H1 (cell line): ENCODE results near the gene NR5A1. TPM values are rescaled to one million over a fixed set of nuclear protein-coding genes. Genes with fewer than 3 reads are reported as not detected.

Experiments used
- CTCF ChIA-PET: fragments of 300-600 bp; sonication (Branson Sonifier 250); formaldehyde crosslinking; loops from one replicate; lab custom pipeline; 2021; ENCODE audit not compliant: partially characterized antibody; lab: Charles Lee
- POLR2A ChIA-PET: fragments of 300-600 bp; sonication (Branson Sonifier 250); formaldehyde crosslinking; loops from one replicate; lab custom pipeline; 2021; ENCODE audit warnings: inconsistent platforms; ENCODE audit not compliant: partially characterized antibody; lab: Charles Lee
- DNase-seq, 2 experiments: peaks; one replicate each; pipeline versions ENCODE4 v3.0.0 to v3.0.0-alpha.2; 2010 to 2022; ENCODE audit warnings: low spot score in 2 of 2, low read depth in 1 of 2, mixed read lengths in 1 of 2
- FAIRE-seq: peaks from 2 replicates; lab custom pipeline; 2011; peaks lifted over from hg19 to GRCh38; lab: Jason Lieb, UNC
- H2AFZ ChIP-seq: 2 replicates; pipeline ENCODE4 v1.8.1; 2012; ENCODE audit warnings: low read length, inconsistent platforms
- H2AK5ac ChIP-seq: 2 replicates; pipeline ENCODE4 v1.6.1; 2013; ENCODE audit warnings: low read depth, low read length
- H2BK120ac ChIP-seq: replicated peaks from 2 replicates; pipeline ENCODE3; 2013; ENCODE audit warnings: low read depth, low read length, inconsistent platforms
- H2BK12ac ChIP-seq: 2 replicates; pipeline ENCODE4 v1.6.1; 2013; ENCODE audit warnings: low read depth, low read length
- H2BK15ac ChIP-seq: 2 replicates; pipeline ENCODE4 v1.6.1; 2013; ENCODE audit warnings: low read length
- H2BK20ac ChIP-seq: 2 replicates; pipeline ENCODE4 v1.6.1; 2013; ENCODE audit warnings: low read length
- H2BK5ac ChIP-seq: 2 replicates; pipeline ENCODE4 v1.6.1; 2013; ENCODE audit warnings: low read depth, low read length
- H3K14ac ChIP-seq: 2 replicates; pipeline ENCODE4 v1.6.1; 2013; ENCODE audit warnings: inconsistent platforms; ENCODE audit not compliant: insufficient read length
- H3K18ac ChIP-seq: 2 replicates; pipeline ENCODE4 v1.6.1; 2013; ENCODE audit warnings: low read length; ENCODE audit errors: extremely low read depth
- H3K23ac ChIP-seq: 2 replicates; pipeline ENCODE4 v1.6.1; 2013; ENCODE audit warnings: inconsistent platforms; ENCODE audit not compliant: insufficient read length
- H3K23me2 ChIP-seq: 2 replicates; pipeline ENCODE4 v1.6.1; 2013; ENCODE audit warnings: low read depth, low read length
- H3K27ac ChIP-seq: 2 replicates; pipeline ENCODE4 v1.6.1; 2011; ENCODE audit warnings: low read depth, low read length, inconsistent platforms
- H3K27me3 ChIP-seq, 4 experiments: replicated peaks in 1 of 4; 1 replicate in 1 of 4; 2 replicates in 3 of 4; pipeline versions ENCODE4 v1.6.1 to v1.8.1; 2011 to 2013; ENCODE audit warnings: low read length in 3 of 4, mild to moderate bottlenecking in 3 of 4, inconsistent platforms in 2 of 4, mixed read lengths in 2 of 4, moderate library complexity in 1 of 4; ENCODE audit not compliant: control insufficient read depth in 3 of 4, insufficient read depth in 3 of 4; ENCODE audit errors: extremely low read depth in 1 of 4
- H3K36me3 ChIP-seq, 4 experiments: 2 replicates each; pipeline versions ENCODE4 v1.6.1 to v1.8.1; 2011 to 2013; ENCODE audit warnings: mild to moderate bottlenecking in 4 of 4, low read length in 3 of 4, moderate library complexity in 2 of 4, control low read depth in 1 of 4, inconsistent platforms in 1 of 4; ENCODE audit not compliant: insufficient read depth in 4 of 4, control insufficient read depth in 2 of 4
- H3K4ac ChIP-seq: replicated peaks from 2 replicates; pipeline ENCODE3; 2013; ENCODE audit warnings: low read length, low read depth, mixed read lengths, inconsistent platforms; ENCODE audit not compliant: insufficient read length
- H3K4me1 ChIP-seq, 4 experiments: replicated peaks in 1 of 4; 1 replicate in 1 of 4; 2 replicates in 3 of 4; pipeline versions ENCODE4 v1.6.1 to v1.8.1; 2011 to 2013; ENCODE audit warnings: low read length in 3 of 4, inconsistent platforms in 2 of 4, mixed read lengths in 1 of 4; ENCODE audit not compliant: insufficient read depth in 4 of 4, control insufficient read depth in 3 of 4
- H3K4me2 ChIP-seq, 2 experiments: 2 replicates each; pipeline versions ENCODE4 v1.6.1 to v1.8.1; 2011 to 2013; ENCODE audit warnings: low read depth in 2 of 2, low read length in 2 of 2, control low read depth in 1 of 2, inconsistent platforms in 1 of 2, mild to moderate bottlenecking in 1 of 2; ENCODE audit not compliant: insufficient read depth in 1 of 2
- H3K4me3 ChIP-seq, 4 experiments: fragments of 200-600, 300-600 bp in 1 of 4; sonication (generic), shearing (Covaris generic), sonication (Bioruptor Twin) in 1 of 4; 2 replicates each; pipeline versions ENCODE4 v1.5.1 to v1.8.1; 2011 to 2016; ENCODE audit warnings: low read length in 4 of 4, low read depth in 3 of 4, control low read depth in 2 of 4, inconsistent platforms in 2 of 4, mild to moderate bottlenecking in 2 of 4, mixed read lengths in 1 of 4, moderate library complexity in 1 of 4; ENCODE audit not compliant: insufficient read depth in 2 of 4; ENCODE audit errors: extremely low read depth in 1 of 4
- H3K56ac ChIP-seq: replicated peaks from 2 replicates; pipeline ENCODE3; 2013; ENCODE audit warnings: low read depth, mild to moderate bottlenecking, mixed read lengths, low read length, inconsistent platforms; ENCODE audit not compliant: insufficient read length
- H3K79me1 ChIP-seq: 2 replicates; pipeline ENCODE4 v1.6.1; 2013; ENCODE audit warnings: low read depth, low read length, control low read depth
- H3K79me2 ChIP-seq, 2 experiments: 2 replicates each; pipeline versions ENCODE4 v1.6.1 to v1.8.1; 2012 to 2013; ENCODE audit warnings: low read length in 2 of 2, mild to moderate bottlenecking in 2 of 2, inconsistent platforms in 1 of 2; ENCODE audit not compliant: insufficient read depth in 2 of 2, control insufficient read depth in 1 of 2
- H3K9ac ChIP-seq, 4 experiments: replicated peaks in 1 of 4; 1 replicate in 1 of 4; 2 replicates in 3 of 4; pipeline versions ENCODE4 v1.6.1 to v1.8.1; 2011 to 2013; ENCODE audit warnings: low read depth in 3 of 4, low read length in 3 of 4, control low read depth in 2 of 4, mild to moderate bottlenecking in 2 of 4, moderate library complexity in 2 of 4, inconsistent platforms in 1 of 4; ENCODE audit errors: extremely low read depth in 1 of 4
- H3K9me3 ChIP-seq, 2 experiments: 2 replicates each; pipeline versions ENCODE4 v1.6.1 to v1.8.1; 2012 to 2013; ENCODE audit warnings: mild to moderate bottlenecking in 2 of 2, moderate library complexity in 2 of 2, control low read depth in 1 of 2, inconsistent platforms in 1 of 2, low read depth in 1 of 2, low read length in 1 of 2, mixed read lengths in 1 of 2; ENCODE audit not compliant: insufficient read depth in 2 of 2
- H4K20me1 ChIP-seq, 2 experiments: replicated peaks in 1 of 2; 2 replicates each; pipeline versions ENCODE3 to v1.8.1; 2011 to 2013; ENCODE audit warnings: inconsistent platforms in 2 of 2, low read length in 2 of 2, mild to moderate bottlenecking in 1 of 2; ENCODE audit not compliant: insufficient read depth in 2 of 2, control insufficient read depth in 1 of 2
- H4K5ac ChIP-seq: 2 replicates; pipeline ENCODE4 v1.6.1; 2013; ENCODE audit warnings: low read length, low read depth, mixed read lengths, inconsistent platforms; ENCODE audit not compliant: insufficient read length
- H4K8ac ChIP-seq: 2 replicates; pipeline ENCODE4 v1.8.0; 2013; ENCODE audit warnings: mild to moderate bottlenecking, moderate library complexity, low read length, inconsistent platforms; ENCODE audit not compliant: insufficient read depth; ENCODE audit errors: extremely low read depth
- H4K91ac ChIP-seq: replicated peaks from 2 replicates; pipeline ENCODE3; 2013; ENCODE audit warnings: low read length, mixed read lengths, inconsistent platforms; ENCODE audit not compliant: insufficient read length
- CHD1 ChIP-seq: IDR thresholded peaks from 2 replicates; pipeline ENCODE4 v1.6.1; 2012; ENCODE audit warnings: low read depth, low read length, improper control_type of control experiment
- CTCF ChIP-seq, 3 experiments: IDR thresholded peaks; 1 replicate in 2 of 3; 2 replicates in 1 of 3; pipeline versions ENCODE4 v1.5.1 to v1.6.1; 2011; ENCODE audit warnings: low read length in 3 of 3, mild to moderate bottlenecking in 3 of 3, inconsistent platforms in 2 of 3, low read depth in 1 of 3, moderate library complexity in 1 of 3; ENCODE audit not compliant: insufficient read depth in 1 of 3; ENCODE audit errors: control extremely low read depth in 1 of 3
- EGR1 ChIP-seq: IDR thresholded peaks from 2 replicates; pipeline ENCODE4 v1.6.1; 2011; ENCODE audit warnings: low read depth, low read length, borderline replicate concordance
- PHF8 ChIP-seq: fragments of 200-600 bp; sonication (generic); conservative IDR thresholded peaks from 2 replicates; pipeline ENCODE4 v1.7.1; 2012; ENCODE audit warnings: low read depth, mild to moderate bottlenecking, inconsistent platforms, low read length, moderate library complexity
- RAD21 ChIP-seq, 2 experiments: IDR thresholded peaks in 1 of 2; conservative IDR thresholded peaks in 1 of 2; 2 replicates each; pipeline ENCODE4 v1.6.1; 2011; ENCODE audit warnings: low read depth in 2 of 2, low read length in 2 of 2, improper control_type of control experiment in 1 of 2, inconsistent platforms in 1 of 2, mild to moderate bottlenecking in 1 of 2, moderate library complexity in 1 of 2
- YY1 ChIP-seq: IDR thresholded peaks from 2 replicates; pipeline ENCODE4 v1.6.1; 2011; ENCODE audit warnings: low read depth, mild to moderate bottlenecking, low read length
- WGBS, 2 experiments: shearing (Covaris generic) in 1 of 2; methylation state at CpG; one replicate each; pipeline versions ENCODE4 v1.1.6 to v1.1.7; 2013 to 2015; ENCODE audit warnings: low lambda C conversion rate in 2 of 2, mixed read lengths in 2 of 2, inconsistent platforms in 1 of 2, low coverage in 1 of 2, missing lambda C conversion rate in 1 of 2; ENCODE audit not compliant: insufficient replicate concordance in 2 of 2, insufficient coverage in 1 of 2, insufficient read length in 1 of 2; ENCODE audit errors: extremely low coverage in 1 of 2, missing lambda C conversion rate in 1 of 2; 5-methylcytosine and 5-hydroxymethylcytosine counted together
- polyA plus RNA-seq, 7 experiments: library from polyadenylated mRNA; depleted of rRNA in 3 of 7; stranded (reverse) in 5 of 7; unstranded in 2 of 7; fragments of >200 nt in 5 of 7; fragments of 200-250 nt in 2 of 7; gene quantifications; 1 replicate in 5 of 7; 2 replicates in 1 of 7; 4 replicates in 1 of 7; pipeline versions ENCODE4 v1.2.1 to v1.2.3, GENCODE V29; 2011 to 2013; ENCODE audit warnings: missing spikeins in 2 of 7, mixed read lengths in 2 of 7
- total RNA-seq: library from RNA; stranded (reverse); fragmentation: NEBNext Ultra II Directional; extraction: Animal tissue kit (Norgen Biotek cat#: 25700); gene quantifications from 2 replicates; pipeline ENCODE4 v1.2.1, GENCODE V29; 2021

The NR5A1 gene
- total and polyA plus RNA-seq, 2 of the 8 experiments (the other 6 are each of a cell fraction or from before 2014, with no cell fraction given) = 0.29 to 0.58 TPM

GRCh38 chr9:124457887-124458431, 49.2 kb downstream of the NR5A1 start:
- Histone ChIP-seq H2BK15ac (no peak overlapping the region), H4K8ac (no peak overlapping the region), H3K27ac (no peak overlapping the region), H3K4me3 (no peak overlapping the region), H3K27me3 (peaks cover 1 to 9% (median 3%) of the 10 kb centered on the region in 4 experiments; a peak in 6 of 7 replicates), H3K4ac (no peak overlapping the region), H3K4me1 (peaks cover 0 to 4% (median 2%) of the 10 kb centered on the region in 4 experiments; a peak in 5 of 7 replicates), H2BK120ac (no peak overlapping the region), H2BK12ac (no peak overlapping the region), H3K79me2 (no peaks in the 10 kb centered on the region), H3K18ac (no peak overlapping the region), H3K9ac (no peak overlapping the region), H3K14ac (no peak overlapping the region), H3K56ac (no peak overlapping the region), H3K79me1 (no peaks in the 10 kb centered on the region), H3K23me2 (peaks cover 7% of the 10 kb centered on the region; the same call in 1 of the 2 replicates), H3K4me2 (no peak overlapping the region), H2BK5ac (no peak overlapping the region; the same call in 1 of the 2 replicates), H2AK5ac (no peak overlapping the region), H3K9me3 (peaks cover 0 to 2% of the 10 kb centered on the region in 2 experiments; a peak in 2 of 4 replicates), H2AFZ (no peak overlapping the region), H4K91ac (no peak overlapping the region), H4K5ac (no peak overlapping the region), H3K23ac (no peak overlapping the region), H4K20me1 (peaks cover 0 to 3% of the 10 kb centered on the region in 2 experiments), H3K36me3 (peaks cover 0 to 1% (median 0%) of the 10 kb centered on the region in 4 experiments; a peak in 1 of 8 replicates), H2BK20ac (no peak overlapping the region)
- no peak for DNase-seq
- ChIA-PET CTCF (interaction anchor here (1.0 to 6.6 kb wide), 5 partner anchors 8 to 71 kb away, joined by 3 to 35 read pairs (median 4); no protein-coding TSS in a partner anchor), POLR2A (interaction anchor here (1.1 kb wide), 1 partner anchor 319 kb away, joined by 3 read pairs; the partner anchor contains the start of gene OLFML2A)
- FAIRE-seq = no peak
- TF ChIP-seq EGR1 (no peak), CHD1 (no peak), RAD21 (IDR thresholded peaks at IDR 0.05 in 1 of 2, conservative IDR thresholded peaks at IDR 0.05 in 1 of 2; ENCODE audit: low read depth in 2 of 2, low read length in 2 of 2) (peak; percentile 27 to 51; a peak in 3 of 4 replicates), YY1 (no peak), CTCF (IDR thresholded peaks at IDR 0.05; ENCODE audit: control extremely low read depth in 1 of 3, insufficient read depth in 1 of 3, low read depth in 1 of 3, low read length in 3 of 3) (peak in 2 of 3 experiments; percentile 12 to 37; a peak in 3 of 4 replicates), PHF8 (no peak)
- 98% methylated on average over 7 of the region's 8 CpGs; no CpG with 5 or more reads in 1 of the 2 experiments for WGBS, 2 experiments
